ENCODE measurements around the gene AP5S1.
"Not testable (repeated sequence)": the region's sequence is repeated elsewhere in the genome, so short reads cannot be mapped to it uniquely, and the experiment has no call there.

The AP5S1 gene

GRCh38 chr20:3820048-3820900 is at the start of gene AP5S1:
TSS of gene AP5S1 (plus strand) at chr20:3820547. CDS start at chr20:3822118, 1,571 bp downstream.
- DNase-seq (ENCODE audit: low read depth in 2 of 2), result peak; percentile 86 to 88

- no peak for DNase-seq (ENCODE audit: low read depth in 2 of 2)
Measured at GRCh38 chr20:3771552-3772058, 48.7 kb upstream of the AP5S1 start.

GRCh38 chr20:3775457-3776108 is 44.8 kb upstream of the AP5S1 start:
- DNase-seq (ENCODE audit: low read depth in 2 of 2), result no peak

- DNase-seq (ENCODE audit: low read depth in 2 of 2), result no peak
Measured at GRCh38 chr20:3777381-3777715, 43.0 kb upstream of the AP5S1 start.

GRCh38 chr20:3777716-3778629 is 42.4 kb upstream of the AP5S1 start:
- DNase-seq (ENCODE audit: low read depth in 2 of 2), result peak in 1 of 2 donors; percentile 45

- DNase-seq (ENCODE audit: low read depth in 2 of 2), result no peak
Measured at GRCh38 chr20:3778976-3779375, 41.4 kb upstream of the AP5S1 start.

GRCh38 chr20:3781153-3781910 is 39.0 kb upstream of the AP5S1 start, which contains the start of gene SPEF1:
TSS of gene SPEF1 (minus strand) at chr20:3781448. CDS start at chr20:3781287, 161 bp downstream.
- peak in 1 of 2 donors; percentile 37 for DNase-seq (ENCODE audit: low read depth in 2 of 2)

GRCh38 chr20:3782597-3782996 is 37.8 kb upstream of the AP5S1 start:
- no peak for DNase-seq (ENCODE audit: low read depth in 2 of 2)

- no peak for DNase-seq (ENCODE audit: low read depth in 2 of 2)
Measured at GRCh38 chr20:3783068-3783489, 37.3 kb upstream of the AP5S1 start.

GRCh38 chr20:3783511-3784195 is 36.7 kb upstream of the AP5S1 start:
- no peak for DNase-seq (ENCODE audit: low read depth in 2 of 2)

- DNase-seq (ENCODE audit: low read depth in 2 of 2), result no peak
Measured at GRCh38 chr20:3784216-3784853, 36.0 kb upstream of the AP5S1 start.

GRCh38 chr20:3784863-3785239 is 35.5 kb upstream of the AP5S1 start:
- no peak for DNase-seq (ENCODE audit: low read depth in 2 of 2)

GRCh38 chr20:3785240-3786125 is 34.9 kb upstream of the AP5S1 start:
- no peak for DNase-seq (ENCODE audit: low read depth in 2 of 2)

GRCh38 chr20:3786126-3786484 is 34.2 kb upstream of the AP5S1 start:
- no peak for DNase-seq (ENCODE audit: low read depth in 2 of 2)

GRCh38 chr20:3786665-3787323 is 33.6 kb upstream of the AP5S1 start, which contains the start of gene CENPB:
TSS of gene CENPB (minus strand) at chr20:3786740. CDS start at chr20:3786483, 257 bp downstream.
- peak; percentile 90 to 91 for DNase-seq (ENCODE audit: low read depth in 2 of 2)

- DNase-seq (ENCODE audit: low read depth in 2 of 2), result no peak
Measured at GRCh38 chr20:3787324-3788014, 32.9 kb upstream of the AP5S1 start.

- DNase-seq (ENCODE audit: low read depth in 2 of 2), result no peak
Measured at GRCh38 chr20:3788685-3789155, 31.6 kb upstream of the AP5S1 start.

- DNase-seq (ENCODE audit: low read depth in 2 of 2), result not testable (repeated sequence)
Measured at GRCh38 chr20:3789201-3789600, 31.1 kb upstream of the AP5S1 start.

Measured in stimulated activated CD4-positive, alpha-beta T cell treated with anti-CD3 and anti-CD28 coated beads, Interleukin-4, amount 100 ng/mL, for 48 hours (primary cell).